OCI-LY3 (cell line): ENCODE measurements around the gene UBE2S.

Experiments
- H2AFZ ChIP-seq: fragments of 200-600, 300-600 bp; shearing (Covaris generic); 2 replicates; pipeline ENCODE4 v1.6.0; 2014; ENCODE audit warnings: antibody characterized with exemption, low read depth, low read length
- H3K27ac ChIP-seq: fragments of 200-600, 300-600 bp; sonication (generic); 2 replicates; pipeline ENCODE4 v1.5.1; 2014; ENCODE audit warnings: mild to moderate bottlenecking, low read length, moderate library complexity, mixed read lengths
- H3K27me3 ChIP-seq: fragments of 200-600, 300-600 bp; sonication (generic); 2 replicates; pipeline ENCODE4 v1.6.1; 2014; ENCODE audit warnings: low read depth, low read length, mixed read lengths
- H3K36me3 ChIP-seq: fragments of 200-600, 300-600 bp; sonication (generic); replicated peaks from 2 replicates; pipeline ENCODE3; 2014; ENCODE audit warnings: low read depth, low read length, mixed read lengths
- H3K4me1 ChIP-seq: fragments of 300-600, 200-600 bp; sonication (generic); 2 replicates; pipeline ENCODE4 v1.6.1; 2014; ENCODE audit warnings: low read length, mixed read lengths
- H3K4me2 ChIP-seq: fragments of 200-600, 300-600 bp; sonication (generic); 2 replicates; pipeline ENCODE4 v1.6.1; 2014; ENCODE audit warnings: low read length, mixed read lengths
- H3K4me3 ChIP-seq: fragments of 300-600, 200-600 bp; sonication (generic); 2 replicates; pipeline ENCODE4 v1.5.1; 2014; ENCODE audit warnings: antibody characterized with exemption, mild to moderate bottlenecking, low read length, moderate library complexity
- H3K79me2 ChIP-seq: fragments of 300-600, 200-600 bp; shearing (Covaris generic); 2 replicates; pipeline ENCODE4 v1.6.1; 2014; ENCODE audit warnings: mild to moderate bottlenecking, low read length, mixed read lengths
- H3K9ac ChIP-seq: fragments of 300-600, 200-600 bp; shearing (Covaris generic); 2 replicates; pipeline ENCODE4 v1.6.0; 2014; ENCODE audit warnings: mild to moderate bottlenecking, low read length, moderate library complexity
- H3K9me3 ChIP-seq: fragments of 200-600, 300-600 bp; shearing (Covaris generic); 2 replicates; pipeline ENCODE4 v1.6.1; 2014; ENCODE audit warnings: low read length, mixed read lengths; ENCODE audit not compliant: insufficient read depth
- H4K20me1 ChIP-seq: fragments of 200-600, 300-600 bp; sonication (generic); 2 replicates; pipeline ENCODE4 v1.6.1; 2016; ENCODE audit warnings: low read length, mixed read lengths; ENCODE audit not compliant: insufficient read depth
- EZH2phosphoT487 ChIP-seq: fragments of 200-600 bp; shearing (Covaris generic); IDR thresholded peaks from 2 replicates; pipeline ENCODE4 v1.6.1; 2018; ENCODE audit warnings: antibody characterized with exemption, mixed run types, low read depth
- TF ChIP-seq, protein P1 (sequence below): fragments of 200-600, 300-600 bp; sonication (generic); IDR thresholded peaks from 2 replicates; pipeline ENCODE4 v1.5.1; 2014; ENCODE audit warnings: antibody characterized with exemption, low read length, low read depth

UBE2S gene

GRCh38 chr19:55442372-55442961, 34.9 kb upstream of the UBE2S start:
- Histone ChIP-seq H2AFZ (no peak overlapping the region), H3K4me1 (no peaks in the 10 kb centered on the region), H3K27me3 (no peaks in the 10 kb centered on the region), H3K9me3 (no peaks in the 10 kb centered on the region), H3K79me2 (no peaks in the 10 kb centered on the region), H3K4me2 (no peak overlapping the region), H3K27ac (no peak overlapping the region), H4K20me1 (no peaks in the 10 kb centered on the region), H3K4me3 (no peak overlapping the region), H3K9ac (no peak overlapping the region), H3K36me3 (no peaks in the 10 kb centered on the region)
- TF ChIP-seq, protein P1, sequence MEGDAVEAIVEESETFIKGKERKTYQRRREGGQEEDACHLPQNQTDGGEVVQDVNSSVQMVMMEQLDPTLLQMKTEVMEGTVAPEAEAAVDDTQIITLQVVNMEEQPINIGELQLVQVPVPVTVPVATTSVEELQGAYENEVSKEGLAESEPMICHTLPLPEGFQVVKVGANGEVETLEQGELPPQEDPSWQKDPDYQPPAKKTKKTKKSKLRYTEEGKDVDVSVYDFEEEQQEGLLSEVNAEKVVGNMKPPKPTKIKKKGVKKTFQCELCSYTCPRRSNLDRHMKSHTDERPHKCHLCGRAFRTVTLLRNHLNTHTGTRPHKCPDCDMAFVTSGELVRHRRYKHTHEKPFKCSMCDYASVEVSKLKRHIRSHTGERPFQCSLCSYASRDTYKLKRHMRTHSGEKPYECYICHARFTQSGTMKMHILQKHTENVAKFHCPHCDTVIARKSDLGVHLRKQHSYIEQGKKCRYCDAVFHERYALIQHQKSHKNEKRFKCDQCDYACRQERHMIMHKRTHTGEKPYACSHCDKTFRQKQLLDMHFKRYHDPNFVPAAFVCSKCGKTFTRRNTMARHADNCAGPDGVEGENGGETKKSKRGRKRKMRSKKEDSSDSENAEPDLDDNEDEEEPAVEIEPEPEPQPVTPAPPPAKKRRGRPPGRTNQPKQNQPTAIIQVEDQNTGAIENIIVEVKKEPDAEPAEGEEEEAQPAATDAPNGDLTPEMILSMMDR: no peak
- TF ChIP-seq EZH2phosphoT487: no peak

DNA sequence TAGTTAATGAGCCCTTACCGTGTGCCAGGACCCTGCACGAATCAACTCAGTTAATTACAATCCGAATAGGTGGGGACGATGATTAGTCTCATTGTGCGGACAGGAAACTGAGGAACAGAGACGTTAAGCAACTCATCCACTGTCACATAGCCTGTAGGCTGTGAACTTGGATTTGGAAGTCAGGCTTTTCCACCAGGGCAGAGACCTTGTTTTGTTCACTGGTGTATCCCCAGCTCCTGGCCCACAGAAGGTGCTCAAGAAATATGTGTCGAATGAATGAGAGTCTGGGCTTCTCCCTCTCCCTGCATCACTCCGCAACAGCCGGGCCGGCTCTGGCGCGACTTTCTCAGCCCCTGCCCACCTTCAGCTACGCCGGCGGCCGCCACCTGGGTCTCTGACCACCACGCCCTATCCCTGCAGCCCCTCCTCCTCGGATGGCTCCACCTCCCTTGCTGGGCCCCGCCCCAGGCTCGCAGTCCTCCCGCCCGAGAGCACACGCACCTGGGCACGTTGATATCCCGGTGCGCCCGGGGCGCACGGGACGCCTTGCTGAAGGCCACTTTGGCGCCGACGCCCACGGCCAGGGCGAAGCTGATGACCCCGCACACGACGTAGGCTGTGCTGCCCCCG, 34.2 kb upstream of the UBE2S start:
- no peaks in the 10 kb centered on the region for H3K9me3 ChIP-seq
- H4K20me1 ChIP-seq: no peaks in the 10 kb centered on the region
- no peak overlapping the region for H3K4me2 ChIP-seq
- no peak overlapping the region for H3K27ac ChIP-seq
- H3K4me3 ChIP-seq: no peak overlapping the region
- H3K9ac ChIP-seq: no peak overlapping the region
- H3K79me2 ChIP-seq: no peaks in the 10 kb centered on the region
- peaks cover 2% of the 10 kb centered on the region; the same call in 1 of the 2 replicates for H3K27me3 ChIP-seq
- H3K36me3 ChIP-seq: no peaks in the 10 kb centered on the region
- H3K4me1 ChIP-seq: no peaks in the 10 kb centered on the region
- no peak for TF ChIP-seq EZH2phosphoT487
- TF ChIP-seq, protein P1: no peak
- H2AFZ ChIP-seq: no peak overlapping the region

DNA sequence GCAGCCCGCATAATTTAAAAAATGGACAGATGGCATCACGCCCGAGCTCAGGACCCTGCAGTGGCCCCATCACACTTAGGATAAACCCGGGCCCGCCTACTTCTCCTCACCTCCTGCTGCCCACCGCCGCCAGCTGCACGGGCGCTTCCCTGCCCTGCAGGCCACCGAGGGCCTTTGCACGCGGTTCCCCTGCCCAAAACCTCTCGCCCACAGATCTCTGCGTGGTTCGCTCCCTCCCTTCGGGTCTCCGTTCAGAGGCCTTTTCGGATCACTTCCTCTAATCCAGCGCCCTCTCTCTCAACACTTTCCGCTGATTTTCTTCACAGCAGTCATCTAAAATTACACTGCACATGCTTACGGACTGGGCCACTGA, 33.7 kb upstream of the UBE2S start:
- H4K20me1 ChIP-seq: no peaks in the 10 kb centered on the region
- H3K9me3 ChIP-seq: no peaks in the 10 kb centered on the region
- no peaks in the 10 kb centered on the region for H3K79me2 ChIP-seq
- H3K4me3 ChIP-seq: no peak overlapping the region
- no peaks in the 10 kb centered on the region for H3K4me1 ChIP-seq
- peaks cover 3% of the 10 kb centered on the region; the same call in 1 of the 2 replicates for H3K27me3 ChIP-seq
- H3K36me3 ChIP-seq: no peaks in the 10 kb centered on the region
- TF ChIP-seq, protein P1: no peak
- TF ChIP-seq EZH2phosphoT487: no peak
- H3K4me2 ChIP-seq: no peak overlapping the region
- no peak overlapping the region for H3K9ac ChIP-seq
- no peak overlapping the region for H3K27ac ChIP-seq
- no peak overlapping the region for H2AFZ ChIP-seq

DNA sequence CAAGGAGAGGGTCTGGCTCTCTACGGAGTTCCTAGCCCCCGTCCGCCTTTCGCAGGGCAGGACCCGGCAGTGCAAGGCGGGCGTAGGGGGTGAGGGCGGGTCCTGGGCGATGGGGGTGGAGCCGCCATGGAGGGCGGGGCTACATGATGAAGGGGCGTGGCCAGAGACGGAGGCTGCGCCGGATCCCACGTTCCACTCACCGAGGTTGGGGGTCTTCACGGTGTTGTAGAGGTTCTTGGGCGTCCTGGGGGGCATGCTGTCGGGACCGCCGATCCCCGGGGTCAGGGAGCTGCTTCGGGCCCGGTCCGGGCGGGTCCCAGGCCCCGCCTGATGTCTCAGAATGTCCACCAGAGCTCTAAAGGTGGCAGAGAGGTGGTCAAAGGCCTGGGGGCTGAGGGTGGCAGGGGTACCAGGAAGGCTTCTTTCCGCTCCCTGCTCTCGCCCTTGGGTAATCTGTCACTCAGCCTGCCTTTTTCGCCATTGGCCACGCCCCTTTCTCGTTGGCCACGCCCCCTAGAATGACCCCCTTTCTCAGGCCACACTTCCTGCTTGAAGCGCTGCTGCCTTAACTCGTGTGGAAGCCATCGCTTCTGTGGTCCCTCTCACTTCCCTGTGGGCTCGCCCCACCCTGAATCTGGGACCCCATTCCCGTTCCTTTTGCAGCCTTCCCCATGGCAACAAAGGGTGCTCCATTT, 33.0 kb upstream of the UBE2S start:
- Histone ChIP-seq H3K9me3 (no peaks in the 10 kb centered on the region), H3K27ac (no peak overlapping the region), H3K36me3 (no peaks in the 10 kb centered on the region), H3K4me2 (no peak overlapping the region), H3K9ac (no peak overlapping the region), H2AFZ (no peak overlapping the region), H3K27me3 (peaks cover 3% of the 10 kb centered on the region; the same call in 1 of the 2 replicates), H4K20me1 (no peaks in the 10 kb centered on the region), H3K4me1 (no peaks in the 10 kb centered on the region), H3K79me2 (no peaks in the 10 kb centered on the region), H3K4me3 (no peak overlapping the region)
- TF ChIP-seq, protein P1: no peak
- no peak for TF ChIP-seq EZH2phosphoT487
